Smooth muscle cell (in vitro differentiated cells): ENCODE results near the gene ADRA2A. TPM values are rescaled to one million over a fixed set of nuclear protein-coding genes. Genes with fewer than 3 reads are reported as not detected.

Experiments
- DNase-seq: peaks from one replicate; lab custom pipeline; 2025; ENCODE audit not compliant: unreplicated experiment; lab: John Stamatoyannopoulos, UW
- H2AFZ ChIP-seq: fragments of 200-600 bp; sonication (generic); 2 replicates; pipeline ENCODE4 v1.6.0; 2016; ENCODE audit warnings: antibody characterized with exemption, low read depth, mild to moderate bottlenecking
- H3F3A ChIP-seq: fragments of 200-600 bp; sonication (generic); 2 replicates; pipeline ENCODE4 v1.6.0; 2017; ENCODE audit warnings: antibody characterized with exemption, low read depth
- H3K27ac ChIP-seq: fragments of 200-600 bp; sonication (generic); 2 replicates; pipeline ENCODE4 v1.5.1; 2016; ENCODE audit warnings: low read depth, mild to moderate bottlenecking
- H3K27me3 ChIP-seq: fragments of 200-600 bp; sonication (generic); 2 replicates; pipeline ENCODE4 v1.6.1; 2016; ENCODE audit warnings: low read depth, mild to moderate bottlenecking
- H3K36me3 ChIP-seq: fragments of 200-600 bp; sonication (generic); 2 replicates; pipeline ENCODE4 v1.5.1; 2016; ENCODE audit warnings: low read depth
- H3K4me1 ChIP-seq: fragments of 200-600 bp; sonication (generic); 2 replicates; pipeline ENCODE4 v1.5.1; 2016; ENCODE audit warnings: low read depth
- H3K4me2 ChIP-seq: fragments of 200-600 bp; sonication (generic); 2 replicates; pipeline ENCODE4 v1.6.0; 2016; ENCODE audit warnings: mild to moderate bottlenecking
- H3K4me3 ChIP-seq: fragments of 200-600 bp; sonication (generic); 2 replicates; pipeline ENCODE4 v1.5.1; 2016; ENCODE audit warnings: mild to moderate bottlenecking
- H3K79me2 ChIP-seq: fragments of 200-600 bp; sonication (generic); 2 replicates; pipeline ENCODE4 v1.6.0; 2016; ENCODE audit warnings: low read depth, mild to moderate bottlenecking
- H3K9ac ChIP-seq: fragments of 200-600 bp; sonication (generic); 2 replicates; pipeline ENCODE4 v1.6.0; 2016; ENCODE audit warnings: low read depth
- H3K9me3 ChIP-seq: fragments of 200-600 bp; sonication (generic); replicated peaks from 2 replicates; pipeline ENCODE4 v1.5.1; 2016; ENCODE audit warnings: low read depth
- H4K20me1 ChIP-seq: fragments of 200-600 bp; sonication (generic); 2 replicates; pipeline ENCODE4 v1.6.0; 2016; ENCODE audit warnings: low read depth
- CTCF ChIP-seq: fragments of 200-600 bp; sonication (generic); IDR thresholded peaks from 2 replicates; pipeline ENCODE4 v1.5.1; 2017; ENCODE audit warnings: borderline replicate concordance, mild to moderate bottlenecking, antibody characterized with exemption; ENCODE audit not compliant: insufficient read depth, poor library complexity, severe bottlenecking
- WGBS: methylation state at CpG from one replicate; pipeline ENCODE4 v1.1.7; 2016; ENCODE audit warnings: low lambda C conversion rate; 5-methylcytosine and 5-hydroxymethylcytosine counted together
- polyA plus RNA-seq: library from polyadenylated mRNA; unstranded; fragments of >200 nt; fragmentation: Nextera tagmentation; extraction: Ambion mirVana; gene quantifications from 2 replicates; pipeline ENCODE4 v1.2.1, GENCODE V29; 2016
- total RNA-seq: library from RNA; depleted of rRNA; stranded (reverse); fragments of >200 nt; gene quantifications from 2 replicates; pipeline ENCODE4 v1.2.3, GENCODE V29; 2014

Gene ADRA2A
- total and polyA plus RNA-seq, 2 experiments from 2014 or later, result 0.67 to 3.8 TPM

- Histone ChIP-seq H3F3A (no peaks in the 10 kb centered on the region), H3K36me3 (no peaks in the 10 kb centered on the region), H3K79me2 (no peaks in the 10 kb centered on the region), H3K9ac (no peak overlapping the region), H3K9me3 (no peaks in the 10 kb centered on the region), H3K27ac (no peak overlapping the region), H3K4me1 (peaks cover 5% of the 10 kb centered on the region), H2AFZ (peak overlapping the region; percentile 65), H3K27me3 (peaks cover 82% of the 10 kb centered on the region), H4K20me1 (no peaks in the 10 kb centered on the region), H3K4me3 (peak overlapping the region; percentile 60), H3K4me2 (peak overlapping the region; percentile 92)
- no peak for DNase-seq
- WGBS, result 15% methylated on average over 15 of the region's 15 CpGs
- TF ChIP-seq CTCF, result no peak
Measured at GRCh38 chr10:111077479-111077784, 603 bp downstream of the ADRA2A start.

GRCh38 chr10:111077785-111078504, 1.1 kb downstream of the ADRA2A start:
- H2AFZ ChIP-seq, result peak overlapping the region; percentile 65
- H3K27ac ChIP-seq, result no peak overlapping the region
- H3K9ac ChIP-seq, result no peak overlapping the region
- H3K36me3 ChIP-seq, result no peaks in the 10 kb centered on the region
- peaks cover 81% of the 10 kb centered on the region for H3K27me3 ChIP-seq
- no peaks in the 10 kb centered on the region for H4K20me1 ChIP-seq
- peaks cover 5% of the 10 kb centered on the region for H3K4me1 ChIP-seq
- WGBS, result 39% methylated on average over 58 of the region's 78 CpGs
- no peaks in the 10 kb centered on the region for H3K9me3 ChIP-seq
- H3F3A ChIP-seq, result no peaks in the 10 kb centered on the region
- peak overlapping the region; percentile 92 for H3K4me2 ChIP-seq
- no peaks in the 10 kb centered on the region for H3K79me2 ChIP-seq
- H3K4me3 ChIP-seq, result peak overlapping the region; percentile 60
- no peak for TF ChIP-seq CTCF
- DNase-seq, result no peak

GRCh38 chr10:111078505-111079185, 1.8 kb downstream of the ADRA2A start:
- Histone ChIP-seq H3K9ac (no peak overlapping the region), H3K4me3 (peak overlapping the region; percentile 60), H3K27me3 (peaks cover 76% of the 10 kb centered on the region), H3K4me1 (peaks cover 5% of the 10 kb centered on the region), H4K20me1 (no peaks in the 10 kb centered on the region), H3K9me3 (no peaks in the 10 kb centered on the region), H3F3A (no peaks in the 10 kb centered on the region), H3K4me2 (peak overlapping the region; percentile 92), H3K27ac (no peak overlapping the region), H2AFZ (no peak overlapping the region), H3K79me2 (no peaks in the 10 kb centered on the region), H3K36me3 (no peaks in the 10 kb centered on the region)
- no peak for TF ChIP-seq CTCF
- WGBS, result 17% methylated on average over 82 of the region's 104 CpGs
- no peak for DNase-seq
